Measurements from ENCODE around the gene SFXN4.

Gene SFXN4

GRCh38 chr10:119105155-119105554, 60.4 kb downstream of the SFXN4 start:
- TF ChIP-seq CTCF (IDR thresholded peaks at IDR 0.05), result no peak
- Histone ChIP-seq H3K27me3 (no peaks in the 10 kb centered on the region), H3K9me3 (no peaks in the 10 kb centered on the region), H3K4me1 (peaks cover 0 to 17% (median 10%) of the 10 kb centered on the region in 4 donors), H3K4me3 (peak overlapping the region; percentile 96 to 99), H3K36me3 (peaks cover 8 to 17% (median 17%) of the 10 kb centered on the region in 3 donors), H3K27ac (no peak overlapping the region)
- DNase-seq, result no peak
- intact Hi-C loops (cut with DNase I; ENCODE audit: low total_unique reads), result no loop called here

GRCh38 chr10:119104654-119105015, 60.9 kb downstream of the SFXN4 start:
- intact Hi-C loops (cut with DNase I; ENCODE audit: low total_unique reads), result no loop called here
- Histone ChIP-seq H3K27ac (peak overlapping the region; percentile 73 to 79), H3K36me3 (peaks cover 8 to 12% (median 11%) of the 10 kb centered on the region in 3 donors), H3K27me3 (no peaks in the 10 kb centered on the region), H3K4me1 (peaks cover 0 to 17% (median 10%) of the 10 kb centered on the region in 4 donors), H3K9me3 (no peaks in the 10 kb centered on the region), H3K4me3 (peak overlapping the region; percentile 96 to 99)
- peak; percentile 23 to 68 for DNase-seq
- TF ChIP-seq CTCF (IDR thresholded peaks at IDR 0.05), result no peak

GRCh38 chr10:119103903-119104653, 61.4 kb downstream of the SFXN4 start, which contains the start of gene DENND10:
Gene DENND10, plus strand, starts transcription at chr10:119104113. Its CDS starts 30 bp downstream, at chr10:119104143.
- peak within 1 kb of the TSS; percentile 96 to 99 for H3K4me3 ChIP-seq
- H3K4me1 ChIP-seq, result peaks cover 0 to 17% (median 10%) of the 10 kb centered on the region in 4 donors
- DNase-seq, result peak; percentile 76 to 89
- H3K9me3 ChIP-seq, result no peaks in the 10 kb centered on the region
- no peak for TF ChIP-seq CTCF (IDR thresholded peaks at IDR 0.05)
- peaks cover 7 to 11% (median 10%) of the 10 kb centered on the region in 3 donors for H3K36me3 ChIP-seq
- intact Hi-C loops (cut with DNase I; ENCODE audit: low total_unique reads), result no loop called here
- H3K27ac ChIP-seq, result peak within 1 kb of the TSS; percentile 73 to 79
- no peaks in the 10 kb centered on the region for H3K27me3 ChIP-seq

- Histone ChIP-seq H3K4me3 (peak overlapping the region; percentile 96 to 99), H3K9me3 (no peaks in the 10 kb centered on the region), H3K36me3 (peaks cover 0 to 5% (median 4%) of the 10 kb centered on the region in 3 donors), H3K27me3 (no peaks in the 10 kb centered on the region), H3K27ac (peak overlapping the region; percentile 73 to 79), H3K4me1 (peaks cover 0 to 17% (median 10%) of the 10 kb centered on the region in 4 donors)
- intact Hi-C loops (cut with DNase I; ENCODE audit: low total_unique reads), result no loop called here
- no peak for TF ChIP-seq CTCF (IDR thresholded peaks at IDR 0.05)
- no peak for DNase-seq
Measured at GRCh38 chr10:119103241-119103902, 62.1 kb downstream of the SFXN4 start.

GRCh38 chr10:119101366-119102098, 64.0 kb downstream of the SFXN4 start:
- Histone ChIP-seq H3K4me3 (no peak overlapping the region), H3K36me3 (no peaks in the 10 kb centered on the region), H3K9me3 (no peaks in the 10 kb centered on the region), H3K4me1 (peaks cover 0 to 17% (median 10%) of the 10 kb centered on the region in 4 donors), H3K27ac (no peak overlapping the region), H3K27me3 (no peaks in the 10 kb centered on the region)
- intact Hi-C loops (cut with DNase I; ENCODE audit: low total_unique reads), result no loop called here
- no peak for TF ChIP-seq CTCF (IDR thresholded peaks at IDR 0.05)
- no peak for DNase-seq

Data from tibial artery (tissue), 4 donors.